Testis (tissue), 3 donors: ENCODE results near the gene ZNF226. TPM values are rescaled to one million over a fixed set of nuclear protein-coding genes. Genes with fewer than 3 reads are reported as not detected.
"Not testable (repeated sequence)": the region's sequence is repeated elsewhere in the genome, so short reads cannot be mapped to it uniquely, and the experiment has no call there.

Source experiments
- DNase-seq: peaks from one replicate; pipeline ENCODE4 v3.0.0-alpha.2; 2019
- H3K27ac ChIP-seq, 2 donors: fragments of 200-600 bp; sonication (generic); one replicate each; pipeline ENCODE4 v1.5.1; 2019
- H3K27me3 ChIP-seq: fragments of 200-600 bp; sonication (generic); one replicate; pipeline ENCODE4 v1.5.1; 2019
- H3K36me3 ChIP-seq: fragments of 200-600 bp; sonication (generic); one replicate; pipeline ENCODE4 v1.5.1; 2017; ENCODE audit warnings: low read depth; ENCODE audit errors: missing control alignments
- H3K4me1 ChIP-seq: fragments of 200-600 bp; sonication (generic); one replicate; pipeline ENCODE4 v1.5.1; 2019
- H3K4me3 ChIP-seq, 2 donors: fragments of 200-600 bp; sonication (generic); one replicate each; pipeline ENCODE4 v1.5.1; 2017 to 2019
- H3K9me3 ChIP-seq: fragments of 200-600 bp; sonication (generic); one replicate; pipeline ENCODE4 v1.5.1; 2017
- CTCF ChIP-seq, 3 experiments: fragments of 450-650 bp in 2 of 3; fragments of 200-600 bp in 1 of 3; sonication (generic) in 1 of 3; IDR thresholded peaks; one replicate each; pipeline ENCODE4 v1.5.1; 2016 to 2019; ENCODE audit warnings: antibody characterized with exemption in 3 of 3, mild to moderate bottlenecking in 2 of 3, moderate library complexity in 1 of 3
- POLR2A ChIP-seq: fragments of 450-650 bp; IDR thresholded peaks from one replicate; pipeline ENCODE4 v1.6.1; 2017; ENCODE audit warnings: antibody characterized with exemption, mild to moderate bottlenecking, moderate library complexity
- WGBS, 2 donors: methylation state at CpG; one replicate each; pipeline ENCODE4 v1.1.5; 2018; 5-methylcytosine and 5-hydroxymethylcytosine counted together
- intact Hi-C: fragments of 100-400 bp; cut with DNase I; formaldehyde crosslinking; loops from one replicate; pipeline ENCODE4 v1.15.1; 2023; ENCODE audit warnings: low total_unique reads
- polyA plus RNA-seq: library from polyadenylated mRNA; stranded (reverse); fragments of 350-450 nt; fragmentation: Illumina TruSeq; extraction: RNeasy Lipid Tissue Mini Kit (QIAGEN cat#74804); gene quantifications from one replicate; pipeline ENCODE4 v1.2.3, GENCODE V29; 2014; ENCODE audit warnings: low read depth, low replicate concordance; ENCODE audit not compliant: insufficient read depth
- total RNA-seq, 2 donors: library from RNA; depleted of rRNA; stranded (reverse); fragments of >200 nt; gene quantifications; one replicate each; pipeline ENCODE4 v1.2.3, GENCODE V29; 2016

The ZNF226 gene
- total and polyA plus RNA-seq, 3 donors from 2014 or later: 27.4 to 54.0 (median 44.1) TPM

GRCh38 chr19:44164327-44164672, 600 bp upstream of the ZNF226 start:
- intact Hi-C loops: no loop called here
- no peak for DNase-seq
- H3K36me3 ChIP-seq: no peaks in the 10 kb centered on the region
- peak overlapping the region; percentile 71 to 90 for H3K4me3 ChIP-seq
- TF ChIP-seq CTCF (IDR thresholded peaks at IDR 0.05) (no peak), POLR2A (no peak)
- peaks cover 9% of the 10 kb centered on the region for H3K4me1 ChIP-seq
- H3K27me3 ChIP-seq: no peaks in the 10 kb centered on the region
- 39 to 64% methylated on average over 3 of the region's 3 CpGs for WGBS, 2 donors
- peak overlapping the region in 1 of 2 donors; percentile 91 for H3K27ac ChIP-seq
- no peaks in the 10 kb centered on the region for H3K9me3 ChIP-seq

- 92 to 97% methylated on average over 6 of the region's 6 CpGs for WGBS, 2 donors
- H3K36me3 ChIP-seq, H3K9me3 ChIP-seq: not testable (repeated sequence)
Measured at GRCh38 chr19:44170660-44171059, 5.8 kb downstream of the ZNF226 start.

GRCh38 chr19:44176590-44176989, 11.7 kb downstream of the ZNF226 start:
- Histone ChIP-seq H3K9me3 (no peaks in the 10 kb centered on the region), H3K27ac (no peak overlapping the region), H3K36me3 (no peaks in the 10 kb centered on the region), H3K4me1 (no peaks in the 10 kb centered on the region), H3K27me3 (no peaks in the 10 kb centered on the region), H3K4me3 (no peak overlapping the region)
- no peak for DNase-seq
- intact Hi-C loops: no loop called here
- 92 to 96% methylated on average over 3 of the region's 3 CpGs for WGBS, 2 donors
- TF ChIP-seq POLR2A (no peak), CTCF (IDR thresholded peaks at IDR 0.05) (no peak)

More at GRCh38 chr19:44170660-44171059, 5.8 kb downstream of the ZNF226 start:
- H3K4me1 ChIP-seq, H3K27ac ChIP-seq, DNase-seq, intact Hi-C loops, H3K4me3 ChIP-seq, H3K27me3 ChIP-seq: not testable (repeated sequence)

GRCh38 chr19:44180968-44181367, 16.1 kb downstream of the ZNF226 start:
- intact Hi-C loops: no loop called here
- H3K36me3 ChIP-seq: no peaks in the 10 kb centered on the region
- TF ChIP-seq CTCF (IDR thresholded peaks at IDR 0.05) (no peak), POLR2A (no peak)
- no peaks in the 10 kb centered on the region for H3K4me1 ChIP-seq
- DNase-seq: no peak
- H3K27ac ChIP-seq: no peak overlapping the region
- H3K27me3 ChIP-seq: no peaks in the 10 kb centered on the region
- no peak overlapping the region for H3K4me3 ChIP-seq
- H3K9me3 ChIP-seq: no peaks in the 10 kb centered on the region

GRCh38 chr19:44182145-44182544, 17.2 kb downstream of the ZNF226 start:
- Histone ChIP-seq H3K4me3 (no peak overlapping the region), H3K36me3 (no peaks in the 10 kb centered on the region), H3K9me3 (no peaks in the 10 kb centered on the region), H3K27me3 (no peaks in the 10 kb centered on the region), H3K27ac (no peak overlapping the region), H3K4me1 (no peaks in the 10 kb centered on the region)
- intact Hi-C loops: no loop called here
- WGBS, 2 donors: 70 to 76% methylated on average over 10 of the region's 10 CpGs
- TF ChIP-seq POLR2A: no peak
- no peak for TF ChIP-seq CTCF (IDR thresholded peaks at IDR 0.05)
- no peak for DNase-seq
